ENCODE results near the gene TEX29.

The TEX29 gene

DNA sequence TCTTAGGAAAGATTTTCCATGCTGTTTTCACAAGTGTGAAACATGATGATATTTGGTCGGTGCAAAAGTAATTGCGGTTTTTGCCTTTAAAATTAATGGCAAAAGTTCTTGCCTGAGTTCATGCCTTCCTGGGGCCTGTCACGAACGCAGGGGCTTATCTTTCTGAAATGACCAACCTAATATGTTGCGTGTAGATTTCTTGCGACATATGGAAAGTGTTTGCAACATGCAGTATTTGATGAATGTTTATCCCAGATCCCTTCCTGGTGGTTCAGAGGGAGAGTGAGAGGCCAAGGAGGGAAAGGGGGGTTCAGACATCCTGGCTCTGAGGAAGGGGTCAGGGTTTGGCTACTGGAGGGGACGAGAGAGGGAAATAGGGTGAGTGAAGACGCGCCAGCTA lies 72.0 kb downstream of the TEX29 start:
- Histone ChIP-seq H3K9me3 (ENCODE audit: control insufficient read depth in 2 of 2, low read length in 2 of 2) (no peaks in the 10 kb centered on the region), H3K36me3 (ENCODE audit: control insufficient read depth in 2 of 2, insufficient read depth in 2 of 2, low read length in 2 of 2) (no peaks in the 10 kb centered on the region), H3K9ac (ENCODE audit: low read depth in 1 of 2, low read length in 2 of 2) (no peak overlapping the region), H3K27ac (ENCODE audit: low read depth in 2 of 2, low read length in 2 of 2) (no peak overlapping the region), H3K27me3 (ENCODE audit: control insufficient read depth in 2 of 2, insufficient read depth in 2 of 2, low read length in 2 of 2) (no peaks in the 10 kb centered on the region), H3K4me1 (ENCODE audit: control insufficient read depth in 2 of 2, insufficient read depth in 2 of 2, low read length in 2 of 2) (no peaks in the 10 kb centered on the region), H3K4me3 (ENCODE audit: low read length in 2 of 2) (no peak overlapping the region)

DNA sequence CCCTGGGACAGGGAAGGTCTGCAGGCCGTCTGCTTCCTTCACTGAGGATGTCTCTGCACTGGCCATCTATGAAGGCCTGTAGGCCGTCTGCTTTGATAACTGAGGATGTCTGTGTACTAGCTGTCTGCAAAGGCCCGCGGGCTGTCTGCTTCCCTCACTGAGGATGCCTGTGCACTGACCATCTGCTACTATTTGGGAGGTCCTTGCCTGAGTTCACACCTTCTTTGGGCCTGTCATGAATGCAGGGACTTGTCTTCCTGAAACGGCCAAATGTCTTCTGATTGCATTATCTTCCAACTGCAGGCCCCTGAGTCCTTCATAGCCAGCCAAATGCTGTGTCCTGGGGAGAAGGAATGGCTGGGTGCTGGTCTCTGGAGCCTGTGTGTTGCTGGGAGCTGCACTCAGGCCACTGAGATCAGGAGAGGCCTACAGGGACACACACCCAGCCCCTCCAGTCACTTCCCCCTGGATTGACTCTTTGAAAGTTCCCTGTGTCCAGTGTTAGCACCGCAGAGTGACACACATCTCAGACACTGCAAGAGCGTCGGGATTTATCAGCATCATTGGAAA lies 72.9 kb downstream of the TEX29 start:
- H3K4me1 ChIP-seq (ENCODE audit: control insufficient read depth in 2 of 2, insufficient read depth in 2 of 2, low read length in 2 of 2), result no peaks in the 10 kb centered on the region
- no peaks in the 10 kb centered on the region for H3K9me3 ChIP-seq (ENCODE audit: control insufficient read depth in 2 of 2, low read length in 2 of 2)
- no peak overlapping the region for H3K27ac ChIP-seq (ENCODE audit: low read depth in 2 of 2, low read length in 2 of 2)
- no peaks in the 10 kb centered on the region for H3K27me3 ChIP-seq (ENCODE audit: control insufficient read depth in 2 of 2, insufficient read depth in 2 of 2, low read length in 2 of 2)
- no peaks in the 10 kb centered on the region for H3K36me3 ChIP-seq (ENCODE audit: control insufficient read depth in 2 of 2, insufficient read depth in 2 of 2, low read length in 2 of 2)
- H3K9ac ChIP-seq (ENCODE audit: low read depth in 1 of 2, low read length in 2 of 2), result no peak overlapping the region
- H3K4me3 ChIP-seq (ENCODE audit: low read length in 2 of 2), result no peak overlapping the region
